ENCODE data around the gene UCHL5. TPM values are rescaled to one million over a fixed set of nuclear protein-coding genes. Genes with fewer than 3 reads are reported as not detected.

Gene UCHL5
- total RNA-seq, 1 experiment from 2014 or later = 42.1 TPM

GRCh38 chr1:193083365-193084088 lies 24.4 kb upstream of the UCHL5 start:
- Histone ChIP-seq H4K8ac (replicated peaks; ENCODE audit: insufficient read length, low read depth, low read length) (no peak overlapping the region), H4K91ac (ENCODE audit: insufficient read length, low read depth, low read length) (no peak overlapping the region), H2BK12ac (ENCODE audit: insufficient read length, low read depth, low read length) (no peak overlapping the region), H3K23me2 (ENCODE audit: insufficient read length, low read depth, low read length, poor library complexity, severe bottlenecking) (no peaks in the 10 kb centered on the region), H3K18ac (ENCODE audit: insufficient read length, low read depth, low read length) (no peak overlapping the region), H3K27me3 (ENCODE audit: insufficient read depth, low read length) (no peaks in the 10 kb centered on the region), H3K79me1 (ENCODE audit: insufficient read depth, low read depth, low read length, poor library complexity, severe bottlenecking) (no peaks in the 10 kb centered on the region), H3K27ac (ENCODE audit: insufficient read length, low read depth, low read length) (no peak overlapping the region), H2AFZ (ENCODE audit: low read length) (no peak overlapping the region), H3K14ac (ENCODE audit: insufficient read depth, low read length) (no peak overlapping the region), H3K56ac (ENCODE audit: insufficient read length, low read depth, low read length) (no peak overlapping the region), H3K9me3 (ENCODE audit: control insufficient read depth, low read depth, low read length) (no peaks in the 10 kb centered on the region), H3K23ac (ENCODE audit: insufficient read length, low read depth, low read length) (no peak overlapping the region), H3K4me2 (ENCODE audit: insufficient read depth, insufficient read length, low read length) (no peak overlapping the region), H3K79me2 (ENCODE audit: insufficient read depth, low read length) (no peaks in the 10 kb centered on the region), H2BK120ac (ENCODE audit: low read depth, low read length, poor library complexity, severe bottlenecking) (no peak overlapping the region), H2AK5ac (ENCODE audit: insufficient read length, low read length) (no peak overlapping the region), H2BK5ac (ENCODE audit: insufficient read length, low read length) (no peak overlapping the region), H4K5ac (ENCODE audit: insufficient read length, low read depth, low read length) (no peak overlapping the region), H2BK15ac (ENCODE audit: low read depth, low read length) (no peak overlapping the region), H4K20me1 (ENCODE audit: control insufficient read depth, insufficient read depth, insufficient read length) (no peaks in the 10 kb centered on the region), H2BK20ac (ENCODE audit: low read depth, low read length, poor library complexity, severe bottlenecking) (no peak overlapping the region), H3K9ac (ENCODE audit: extremely low read depth, insufficient read length, low read length) (no peak overlapping the region), H3K4me1 (ENCODE audit: insufficient read depth, low read length) (no peaks in the 10 kb centered on the region), H3K4ac (ENCODE audit: low read depth, low read length) (no peak overlapping the region), H3T11ph (ENCODE audit: low read length) (no peak overlapping the region)
- H3K27ac Mint-ChIP-seq = peak overlapping the region in 2 of 3 experiments; percentile 7 to 84; a peak in 2 of 7 replicates
- H3K4me3 Mint-ChIP-seq = no peak overlapping the region
- H3K9me3 Mint-ChIP-seq = no peaks in the 10 kb centered on the region
- no CpG with 5 or more reads among the region's 6 CpGs for WGBS (ENCODE audit: extremely low coverage, insufficient read length, low lambda C conversion rate)
- H3K36me3 Mint-ChIP-seq (ENCODE audit: insufficient read depth in 1 of 3, low read depth in 3 of 3) = peaks cover 11 to 54% (median 53%) of the 10 kb centered on the region in 3 experiments; a peak in 6 of 7 replicates
- DNase-seq = no peak
- H3K27me3 Mint-ChIP-seq (ENCODE audit: low read depth) = no peaks in the 10 kb centered on the region
- no peak for TF ChIP-seq CTCF (conservative IDR thresholded peaks at IDR 0.05)
- H3K4me1 Mint-ChIP-seq = peaks cover 4% of the 10 kb centered on the region in 2 experiments; a peak in 3 of 4 replicates

Measured in H9 (cell line).